H1 (cell line): Measurements from ENCODE around the gene EDA. TPM values are rescaled to one million over a fixed set of nuclear protein-coding genes. Genes with fewer than 3 reads are reported as not detected.

Experiments used
- CTCF ChIA-PET: fragments of 300-600 bp; sonication (Branson Sonifier 250); formaldehyde crosslinking; loops from one replicate; lab custom pipeline; 2021; ENCODE audit not compliant: partially characterized antibody; lab: Charles Lee
- POLR2A ChIA-PET: fragments of 300-600 bp; sonication (Branson Sonifier 250); formaldehyde crosslinking; loops from one replicate; lab custom pipeline; 2021; ENCODE audit warnings: inconsistent platforms; ENCODE audit not compliant: partially characterized antibody; lab: Charles Lee
- DNase-seq, 2 experiments: peaks; one replicate each; pipeline versions ENCODE4 v3.0.0 to v3.0.0-alpha.2; 2010 to 2022; ENCODE audit warnings: low spot score in 2 of 2, low read depth in 1 of 2, mixed read lengths in 1 of 2
- FAIRE-seq: peaks from 2 replicates; lab custom pipeline; 2011; peaks lifted over from hg19 to GRCh38; lab: Jason Lieb, UNC
- H2AFZ ChIP-seq: 2 replicates; pipeline ENCODE4 v1.8.1; 2012; ENCODE audit warnings: low read length, inconsistent platforms
- H2AK5ac ChIP-seq: 2 replicates; pipeline ENCODE4 v1.6.1; 2013; ENCODE audit warnings: low read depth, low read length
- H2BK120ac ChIP-seq: replicated peaks from 2 replicates; pipeline ENCODE3; 2013; ENCODE audit warnings: low read depth, low read length, inconsistent platforms
- H2BK12ac ChIP-seq: 2 replicates; pipeline ENCODE4 v1.6.1; 2013; ENCODE audit warnings: low read depth, low read length
- H2BK15ac ChIP-seq: 2 replicates; pipeline ENCODE4 v1.6.1; 2013; ENCODE audit warnings: low read length
- H2BK20ac ChIP-seq: 2 replicates; pipeline ENCODE4 v1.6.1; 2013; ENCODE audit warnings: low read length
- H2BK5ac ChIP-seq: 2 replicates; pipeline ENCODE4 v1.6.1; 2013; ENCODE audit warnings: low read depth, low read length
- H3K14ac ChIP-seq: 2 replicates; pipeline ENCODE4 v1.6.1; 2013; ENCODE audit warnings: inconsistent platforms; ENCODE audit not compliant: insufficient read length
- H3K18ac ChIP-seq: 2 replicates; pipeline ENCODE4 v1.6.1; 2013; ENCODE audit warnings: low read length; ENCODE audit errors: extremely low read depth
- H3K23ac ChIP-seq: 2 replicates; pipeline ENCODE4 v1.6.1; 2013; ENCODE audit warnings: inconsistent platforms; ENCODE audit not compliant: insufficient read length
- H3K23me2 ChIP-seq: 2 replicates; pipeline ENCODE4 v1.6.1; 2013; ENCODE audit warnings: low read depth, low read length
- H3K27ac ChIP-seq: 2 replicates; pipeline ENCODE4 v1.6.1; 2011; ENCODE audit warnings: low read depth, low read length, inconsistent platforms
- H3K27me3 ChIP-seq, 4 experiments: replicated peaks in 1 of 4; 1 replicate in 1 of 4; 2 replicates in 3 of 4; pipeline versions ENCODE4 v1.6.1 to v1.8.1; 2011 to 2013; ENCODE audit warnings: low read length in 3 of 4, mild to moderate bottlenecking in 3 of 4, inconsistent platforms in 2 of 4, mixed read lengths in 2 of 4, moderate library complexity in 1 of 4; ENCODE audit not compliant: control insufficient read depth in 3 of 4, insufficient read depth in 3 of 4; ENCODE audit errors: extremely low read depth in 1 of 4
- H3K36me3 ChIP-seq, 4 experiments: 2 replicates each; pipeline versions ENCODE4 v1.6.1 to v1.8.1; 2011 to 2013; ENCODE audit warnings: mild to moderate bottlenecking in 4 of 4, low read length in 3 of 4, moderate library complexity in 2 of 4, control low read depth in 1 of 4, inconsistent platforms in 1 of 4; ENCODE audit not compliant: insufficient read depth in 4 of 4, control insufficient read depth in 2 of 4
- H3K4ac ChIP-seq: replicated peaks from 2 replicates; pipeline ENCODE3; 2013; ENCODE audit warnings: low read length, low read depth, mixed read lengths, inconsistent platforms; ENCODE audit not compliant: insufficient read length
- H3K4me1 ChIP-seq, 4 experiments: replicated peaks in 1 of 4; 1 replicate in 1 of 4; 2 replicates in 3 of 4; pipeline versions ENCODE4 v1.6.1 to v1.8.1; 2011 to 2013; ENCODE audit warnings: low read length in 3 of 4, inconsistent platforms in 2 of 4, mixed read lengths in 1 of 4; ENCODE audit not compliant: insufficient read depth in 4 of 4, control insufficient read depth in 3 of 4
- H3K4me2 ChIP-seq, 2 experiments: 2 replicates each; pipeline versions ENCODE4 v1.6.1 to v1.8.1; 2011 to 2013; ENCODE audit warnings: low read depth in 2 of 2, low read length in 2 of 2, control low read depth in 1 of 2, inconsistent platforms in 1 of 2, mild to moderate bottlenecking in 1 of 2; ENCODE audit not compliant: insufficient read depth in 1 of 2
- H3K4me3 ChIP-seq, 4 experiments: fragments of 200-600, 300-600 bp in 1 of 4; sonication (generic), shearing (Covaris generic), sonication (Bioruptor Twin) in 1 of 4; 2 replicates each; pipeline versions ENCODE4 v1.5.1 to v1.8.1; 2011 to 2016; ENCODE audit warnings: low read length in 4 of 4, low read depth in 3 of 4, control low read depth in 2 of 4, inconsistent platforms in 2 of 4, mild to moderate bottlenecking in 2 of 4, mixed read lengths in 1 of 4, moderate library complexity in 1 of 4; ENCODE audit not compliant: insufficient read depth in 2 of 4; ENCODE audit errors: extremely low read depth in 1 of 4
- H3K56ac ChIP-seq: replicated peaks from 2 replicates; pipeline ENCODE3; 2013; ENCODE audit warnings: low read depth, mild to moderate bottlenecking, mixed read lengths, low read length, inconsistent platforms; ENCODE audit not compliant: insufficient read length
- H3K79me1 ChIP-seq: 2 replicates; pipeline ENCODE4 v1.6.1; 2013; ENCODE audit warnings: low read depth, low read length, control low read depth
- H3K79me2 ChIP-seq, 2 experiments: 2 replicates each; pipeline versions ENCODE4 v1.6.1 to v1.8.1; 2012 to 2013; ENCODE audit warnings: low read length in 2 of 2, mild to moderate bottlenecking in 2 of 2, inconsistent platforms in 1 of 2; ENCODE audit not compliant: insufficient read depth in 2 of 2, control insufficient read depth in 1 of 2
- H3K9ac ChIP-seq, 4 experiments: replicated peaks in 1 of 4; 1 replicate in 1 of 4; 2 replicates in 3 of 4; pipeline versions ENCODE4 v1.6.1 to v1.8.1; 2011 to 2013; ENCODE audit warnings: low read depth in 3 of 4, low read length in 3 of 4, control low read depth in 2 of 4, mild to moderate bottlenecking in 2 of 4, moderate library complexity in 2 of 4, inconsistent platforms in 1 of 4; ENCODE audit errors: extremely low read depth in 1 of 4
- H3K9me3 ChIP-seq, 2 experiments: 2 replicates each; pipeline versions ENCODE4 v1.6.1 to v1.8.1; 2012 to 2013; ENCODE audit warnings: mild to moderate bottlenecking in 2 of 2, moderate library complexity in 2 of 2, control low read depth in 1 of 2, inconsistent platforms in 1 of 2, low read depth in 1 of 2, low read length in 1 of 2, mixed read lengths in 1 of 2; ENCODE audit not compliant: insufficient read depth in 2 of 2
- H4K20me1 ChIP-seq, 2 experiments: replicated peaks in 1 of 2; 2 replicates each; pipeline versions ENCODE3 to v1.8.1; 2011 to 2013; ENCODE audit warnings: inconsistent platforms in 2 of 2, low read length in 2 of 2, mild to moderate bottlenecking in 1 of 2; ENCODE audit not compliant: insufficient read depth in 2 of 2, control insufficient read depth in 1 of 2
- H4K5ac ChIP-seq: 2 replicates; pipeline ENCODE4 v1.6.1; 2013; ENCODE audit warnings: low read length, low read depth, mixed read lengths, inconsistent platforms; ENCODE audit not compliant: insufficient read length
- H4K8ac ChIP-seq: 2 replicates; pipeline ENCODE4 v1.8.0; 2013; ENCODE audit warnings: mild to moderate bottlenecking, moderate library complexity, low read length, inconsistent platforms; ENCODE audit not compliant: insufficient read depth; ENCODE audit errors: extremely low read depth
- H4K91ac ChIP-seq: replicated peaks from 2 replicates; pipeline ENCODE3; 2013; ENCODE audit warnings: low read length, mixed read lengths, inconsistent platforms; ENCODE audit not compliant: insufficient read length
- CTBP2 ChIP-seq: IDR thresholded peaks from 2 replicates; pipeline ENCODE4 v1.7.0; 2011; ENCODE audit warnings: borderline replicate concordance, mild to moderate bottlenecking, moderate library complexity, mixed read lengths, low read length; ENCODE audit not compliant: insufficient read depth, insufficient read length
- POLR2A ChIP-seq, 2 experiments: IDR thresholded peaks; 1 replicate in 1 of 2; 2 replicates in 1 of 2; pipeline ENCODE4 v1.6.1; 2011; ENCODE audit warnings: low read depth in 2 of 2, low read length in 2 of 2, mild to moderate bottlenecking in 2 of 2; ENCODE audit errors: control extremely low read depth in 1 of 2
- SIN3A ChIP-seq, 2 experiments: IDR thresholded peaks in 1 of 2; conservative IDR thresholded peaks in 1 of 2; 2 replicates each; pipeline ENCODE4 v1.6.1; 2011 to 2012; ENCODE audit warnings: low read length in 2 of 2, improper control_type of control experiment in 1 of 2, low read depth in 1 of 2, mild to moderate bottlenecking in 1 of 2
- WGBS, 2 experiments: shearing (Covaris generic) in 1 of 2; methylation state at CpG; one replicate each; pipeline versions ENCODE4 v1.1.6 to v1.1.7; 2013 to 2015; ENCODE audit warnings: low lambda C conversion rate in 2 of 2, mixed read lengths in 2 of 2, inconsistent platforms in 1 of 2, low coverage in 1 of 2, missing lambda C conversion rate in 1 of 2; ENCODE audit not compliant: insufficient replicate concordance in 2 of 2, insufficient coverage in 1 of 2, insufficient read length in 1 of 2; ENCODE audit errors: extremely low coverage in 1 of 2, missing lambda C conversion rate in 1 of 2; 5-methylcytosine and 5-hydroxymethylcytosine counted together
- polyA plus RNA-seq, 7 experiments: library from polyadenylated mRNA; depleted of rRNA in 3 of 7; stranded (reverse) in 5 of 7; unstranded in 2 of 7; fragments of >200 nt in 5 of 7; fragments of 200-250 nt in 2 of 7; gene quantifications; 1 replicate in 5 of 7; 2 replicates in 1 of 7; 4 replicates in 1 of 7; pipeline versions ENCODE4 v1.2.1 to v1.2.3, GENCODE V29; 2011 to 2013; ENCODE audit warnings: missing spikeins in 2 of 7, mixed read lengths in 2 of 7
- total RNA-seq: library from RNA; stranded (reverse); fragmentation: NEBNext Ultra II Directional; extraction: Animal tissue kit (Norgen Biotek cat#: 25700); gene quantifications from 2 replicates; pipeline ENCODE4 v1.2.1, GENCODE V29; 2021

EDA gene
- total and polyA plus RNA-seq, 2 of the 8 experiments (the other 6 are each of a cell fraction or from before 2014, with no cell fraction given) = 7.5 to 10.5 TPM

DNA sequence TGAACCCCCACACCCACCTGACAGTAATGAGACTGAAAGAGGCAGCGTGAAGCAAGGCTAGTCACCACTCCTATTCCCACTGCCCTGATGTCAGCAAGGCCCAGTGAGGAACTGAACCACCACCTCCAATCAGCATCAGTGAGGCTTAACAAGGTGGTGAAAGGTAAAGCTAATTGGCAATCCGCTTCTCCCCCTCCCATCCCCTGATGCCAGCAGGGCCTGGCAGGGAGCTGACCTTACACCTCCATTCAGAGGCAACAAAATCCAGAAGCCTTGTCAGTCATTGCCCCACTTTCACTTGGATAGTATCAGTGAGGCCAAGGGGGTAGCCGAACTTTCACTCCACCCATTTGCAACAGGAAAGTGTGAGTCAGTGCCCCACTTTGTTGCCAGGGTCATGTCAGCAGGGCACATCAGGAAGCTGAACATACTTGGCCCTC, 373.1 kb downstream of the EDA start:
- Histone ChIP-seq H4K8ac (no peak overlapping the region), H3K18ac (no peak overlapping the region), H3K36me3 (no peaks in the 10 kb centered on the region), H3K27me3 (no peaks in the 10 kb centered on the region), H4K5ac (no peak overlapping the region), H2BK12ac (no peak overlapping the region), H4K91ac (no peak overlapping the region), H3K4me1 (no peaks in the 10 kb centered on the region), H3K9me3 (no peaks in the 10 kb centered on the region), H3K56ac (no peak overlapping the region), H2BK20ac (no peak overlapping the region), H3K23ac (no peak overlapping the region), H2AK5ac (0 out of 2 replicates have a peak overlapping the region, but pooled peaks have one; percentile 24), H2BK5ac (no peak overlapping the region), H3K4me2 (no peak overlapping the region), H3K79me2 (no peaks in the 10 kb centered on the region), H3K79me1 (no peaks in the 10 kb centered on the region), H3K27ac (no peak overlapping the region), H3K4ac (no peak overlapping the region), H3K9ac (no peak overlapping the region), H2BK120ac (no peak overlapping the region), H3K23me2 (no peaks in the 10 kb centered on the region), H3K14ac (no peak overlapping the region), H4K20me1 (no peaks in the 10 kb centered on the region), H2BK15ac (no peak overlapping the region), H3K4me3 (no peak overlapping the region), H2AFZ (no peak overlapping the region)
- FAIRE-seq = no peak
- ChIA-PET CTCF (no interaction called here), POLR2A (interaction anchor here (0.6 kb wide), 1 partner anchor 290 kb away, joined by 3 read pairs; no protein-coding TSS in a partner anchor)
- DNase-seq = no peak
- WGBS, 2 experiments = 96% methylated on average over 2 of the region's 3 CpGs; no CpG with 5 or more reads in 1 of the 2 experiments
- TF ChIP-seq SIN3A (conservative IDR thresholded peaks at IDR 0.05 in 1 of 2, IDR thresholded peaks at IDR 0.05 in 1 of 2; ENCODE audit: low read depth in 1 of 2, low read length in 2 of 2) = no peak
- no peak for TF ChIP-seq CTBP2
- TF ChIP-seq POLR2A (IDR thresholded peaks at IDR 0.05; ENCODE audit: control extremely low read depth in 1 of 2, low read depth in 2 of 2, low read length in 2 of 2) = no peak
